LNCAP (cell line): ENCODE data around the gene PTPN14.
A peak's percentile ranks its signal among the peaks of the same experiment; 100 is the strongest.

Experiments
- TF ChIP-seq, protein P1 (sequence below): fragments of 450-650 bp; IDR thresholded peaks from 2 replicates; pipeline ENCODE4 v1.5.1; 2017; ENCODE audit warnings: mild to moderate bottlenecking

PTPN14 gene

DNA sequence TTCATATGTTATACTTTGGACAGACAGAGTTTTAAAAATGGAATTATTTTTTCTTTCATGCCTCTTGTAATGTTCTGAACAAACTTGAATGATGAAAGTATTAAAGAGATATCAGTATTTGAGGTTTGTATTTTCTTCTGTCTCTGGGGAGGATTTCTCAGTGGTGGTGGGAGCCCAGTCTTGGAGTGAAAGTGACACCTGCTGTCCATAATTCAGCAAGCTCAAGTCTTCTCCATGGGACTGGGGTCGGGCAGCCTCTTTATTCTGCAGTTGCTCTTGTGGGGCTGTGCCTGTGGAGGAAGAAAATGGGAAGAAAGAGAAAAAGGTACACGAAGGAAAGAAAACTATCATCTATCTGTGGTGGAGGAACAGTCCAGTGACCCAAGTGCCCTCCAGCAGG is 214.4 kb downstream of the PTPN14 start:
- TF ChIP-seq, protein P1, sequence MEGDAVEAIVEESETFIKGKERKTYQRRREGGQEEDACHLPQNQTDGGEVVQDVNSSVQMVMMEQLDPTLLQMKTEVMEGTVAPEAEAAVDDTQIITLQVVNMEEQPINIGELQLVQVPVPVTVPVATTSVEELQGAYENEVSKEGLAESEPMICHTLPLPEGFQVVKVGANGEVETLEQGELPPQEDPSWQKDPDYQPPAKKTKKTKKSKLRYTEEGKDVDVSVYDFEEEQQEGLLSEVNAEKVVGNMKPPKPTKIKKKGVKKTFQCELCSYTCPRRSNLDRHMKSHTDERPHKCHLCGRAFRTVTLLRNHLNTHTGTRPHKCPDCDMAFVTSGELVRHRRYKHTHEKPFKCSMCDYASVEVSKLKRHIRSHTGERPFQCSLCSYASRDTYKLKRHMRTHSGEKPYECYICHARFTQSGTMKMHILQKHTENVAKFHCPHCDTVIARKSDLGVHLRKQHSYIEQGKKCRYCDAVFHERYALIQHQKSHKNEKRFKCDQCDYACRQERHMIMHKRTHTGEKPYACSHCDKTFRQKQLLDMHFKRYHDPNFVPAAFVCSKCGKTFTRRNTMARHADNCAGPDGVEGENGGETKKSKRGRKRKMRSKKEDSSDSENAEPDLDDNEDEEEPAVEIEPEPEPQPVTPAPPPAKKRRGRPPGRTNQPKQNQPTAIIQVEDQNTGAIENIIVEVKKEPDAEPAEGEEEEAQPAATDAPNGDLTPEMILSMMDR: no peak

DNA sequence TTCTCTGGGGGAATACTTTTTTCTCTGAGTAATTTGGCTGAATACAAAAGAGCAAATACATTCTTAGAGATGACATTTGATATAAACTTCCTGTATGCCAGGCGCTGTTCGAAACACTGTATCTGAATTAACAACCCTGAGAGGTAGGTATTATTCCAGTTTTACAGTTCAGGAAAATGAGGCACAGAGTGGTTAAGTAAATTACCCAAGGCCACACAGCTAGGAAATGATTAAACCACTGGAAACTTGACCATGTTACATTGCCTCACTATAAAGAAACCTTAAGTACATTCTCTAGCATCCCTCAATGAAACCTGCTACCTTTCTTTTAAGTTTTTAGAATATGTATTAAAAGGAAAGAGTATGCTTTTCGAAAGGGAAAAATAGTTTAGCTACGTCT is 215.8 kb downstream of the PTPN14 start:
- TF ChIP-seq, protein P1: no peak

DNA sequence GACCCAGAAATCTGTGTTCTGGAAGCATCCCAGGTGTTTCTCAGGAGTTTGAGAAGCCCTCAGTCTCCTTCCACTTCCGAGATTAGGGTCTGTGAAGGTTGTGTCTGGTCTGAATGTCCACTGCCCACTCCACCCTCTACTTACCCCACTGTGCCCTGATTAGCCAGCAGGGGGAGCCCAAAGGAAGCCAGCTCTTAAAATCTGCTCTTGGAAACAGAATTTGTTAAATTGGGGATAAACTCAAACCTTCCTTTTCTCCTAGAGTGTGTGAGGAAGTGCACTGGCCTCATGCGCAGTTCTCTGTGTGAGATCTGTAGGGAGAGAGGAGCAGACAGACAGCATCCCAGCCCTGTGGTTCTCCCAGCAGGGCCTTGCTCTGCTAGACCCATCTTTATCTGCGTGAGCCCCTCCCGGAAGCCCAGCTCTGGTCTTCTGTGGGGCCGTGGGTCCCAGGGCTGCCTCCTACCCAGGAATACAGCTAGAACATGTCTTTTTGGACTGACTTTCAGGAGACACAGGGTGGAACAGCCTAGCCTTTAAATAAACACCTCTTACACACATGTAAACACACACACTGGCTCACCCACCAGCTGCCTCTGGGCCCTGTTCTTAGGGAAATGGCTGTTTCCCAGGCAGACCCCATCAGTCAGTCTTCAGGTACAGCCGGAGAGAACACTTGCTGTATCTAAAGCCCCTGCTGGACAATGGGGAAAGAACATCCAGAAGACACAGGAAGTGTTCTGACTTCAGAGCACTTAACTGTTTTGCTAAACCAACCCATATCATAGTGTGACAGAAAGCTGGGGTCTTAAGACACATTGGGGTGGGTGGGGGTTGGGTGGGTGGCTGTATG is 218.2 kb downstream of the PTPN14 start:
- TF ChIP-seq, protein P1: peak; percentile 98

DNA sequence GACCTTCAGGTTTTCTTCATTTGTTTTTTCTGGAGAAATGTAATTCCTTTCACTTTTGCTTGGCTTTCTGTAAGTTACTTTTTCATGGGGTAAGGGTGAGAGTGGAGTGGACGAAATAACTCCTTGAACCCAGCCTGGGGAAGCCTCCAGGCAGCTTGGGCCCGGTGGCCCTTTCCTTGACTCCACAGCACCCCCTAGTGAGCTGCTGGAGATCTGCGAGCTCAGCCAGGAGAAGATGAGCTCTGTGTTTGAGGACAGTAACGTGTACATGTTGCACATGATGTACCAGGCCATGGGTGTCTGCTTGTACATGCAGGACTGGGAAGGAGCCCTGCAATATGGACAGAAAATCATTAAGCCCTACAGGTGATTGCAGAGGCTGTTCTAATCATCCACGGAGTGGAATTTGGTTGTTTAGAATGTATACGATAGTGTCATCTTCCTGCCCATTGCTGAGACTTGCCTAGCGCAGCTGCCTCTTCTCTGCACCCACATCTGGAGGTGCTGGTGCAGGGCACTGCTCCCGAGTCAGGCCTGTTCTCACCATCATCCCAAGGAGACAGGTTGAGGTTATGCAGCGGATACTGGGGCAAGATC is 219.5 kb downstream of the PTPN14 start:
- TF ChIP-seq, protein P1: peak; percentile 98

DNA sequence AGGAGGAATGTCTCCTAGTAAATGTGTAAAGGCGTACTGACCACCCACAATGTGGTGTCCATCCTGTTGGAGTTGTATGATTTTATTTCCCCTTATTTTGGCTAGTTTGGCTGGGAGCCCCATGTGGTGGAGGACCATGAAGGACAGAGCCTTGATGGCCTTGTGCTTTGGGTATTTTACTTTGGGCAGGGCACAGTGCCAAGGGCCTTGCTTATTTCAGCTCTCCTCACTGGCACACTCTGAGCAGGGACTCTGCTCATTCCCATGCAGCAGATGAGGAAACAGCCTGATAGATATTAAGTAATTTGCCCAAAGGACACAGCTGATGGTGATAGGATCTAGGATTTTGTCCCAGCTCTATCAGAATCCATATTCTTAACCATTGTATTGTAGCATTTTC is 220.2 kb downstream of the PTPN14 start:
- TF ChIP-seq, protein P1: no peak

DNA sequence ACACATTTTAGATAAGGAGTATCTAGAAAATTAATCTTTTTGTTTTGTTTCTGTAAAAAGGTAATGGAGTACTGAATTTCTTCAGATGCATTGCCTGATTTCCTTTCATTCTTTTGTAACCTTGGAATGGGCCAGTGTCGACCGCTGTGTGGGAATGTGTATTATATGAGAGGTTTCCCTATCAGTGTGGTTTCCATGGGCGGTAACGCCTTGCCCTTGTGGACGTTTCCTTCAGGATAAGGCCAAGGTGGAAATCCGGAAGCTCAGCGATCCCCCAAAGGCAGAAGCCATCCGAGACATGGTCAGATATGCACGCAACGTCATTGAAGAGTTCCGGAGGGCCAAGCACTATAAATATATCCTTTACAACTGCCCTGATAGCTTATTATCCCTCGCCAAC is 220.7 kb downstream of the PTPN14 start:
- TF ChIP-seq, protein P1: no peak

DNA sequence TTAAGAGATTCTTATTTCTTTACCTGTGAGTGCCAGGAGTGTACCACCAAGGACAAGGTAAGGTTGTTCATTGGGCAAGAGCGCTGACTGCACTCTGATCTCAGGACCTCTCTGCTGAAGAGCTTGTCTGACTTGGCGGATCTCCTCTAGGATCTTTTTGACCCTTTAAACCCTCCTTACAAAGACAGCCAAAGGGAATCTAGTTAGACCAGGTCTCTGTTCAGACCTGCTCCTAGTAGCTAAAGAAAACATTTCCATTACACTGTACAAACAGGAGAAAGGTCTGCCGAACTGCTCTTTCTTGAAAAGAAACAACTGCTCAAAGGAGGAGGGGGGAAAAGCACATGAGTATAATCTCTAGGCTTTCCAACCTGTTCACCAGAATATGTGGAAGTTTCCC is 221.2 kb downstream of the PTPN14 start:
- TF ChIP-seq, protein P1: no peak
